PC-3 (cell line): Measurements from ENCODE around the gene VWA3B.

Experiments
- EZH2 ChIP-seq: fragments of 300-600 bp; sonication (generic); IDR thresholded peaks from one replicate; pipeline ENCODE4 v1.6.1; 2017; ENCODE audit warnings: antibody characterized with exemption, mild to moderate bottlenecking, low read length; ENCODE audit not compliant: unreplicated experiment
- TF ChIP-seq, protein P1 (sequence below): fragments of 300-600 bp; sonication (generic); conservative IDR thresholded peaks from 2 replicates; pipeline ENCODE4 v1.5.1; 2017; ENCODE audit warnings: antibody characterized with exemption, low read depth, mild to moderate bottlenecking, low read length

DNA sequence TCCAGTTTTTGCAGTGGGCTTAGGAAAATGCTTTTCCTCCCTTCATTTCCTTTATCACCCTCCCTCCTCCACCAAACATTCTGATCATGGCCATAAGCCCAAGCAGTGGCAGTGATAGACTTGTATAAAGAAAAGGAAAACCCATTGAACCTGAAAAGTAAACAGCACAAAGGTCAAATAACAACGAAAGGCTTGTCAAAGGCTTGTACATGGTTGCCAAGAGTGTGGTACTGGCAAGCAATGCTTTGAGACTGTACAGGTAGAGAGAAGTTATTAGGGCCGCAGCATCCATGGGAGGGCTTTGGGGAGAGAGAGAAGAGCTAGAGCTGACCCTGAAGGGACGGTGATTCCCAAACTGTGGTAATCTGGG is 2.1 kb upstream of the VWA3B start:
- TF ChIP-seq, protein P1, sequence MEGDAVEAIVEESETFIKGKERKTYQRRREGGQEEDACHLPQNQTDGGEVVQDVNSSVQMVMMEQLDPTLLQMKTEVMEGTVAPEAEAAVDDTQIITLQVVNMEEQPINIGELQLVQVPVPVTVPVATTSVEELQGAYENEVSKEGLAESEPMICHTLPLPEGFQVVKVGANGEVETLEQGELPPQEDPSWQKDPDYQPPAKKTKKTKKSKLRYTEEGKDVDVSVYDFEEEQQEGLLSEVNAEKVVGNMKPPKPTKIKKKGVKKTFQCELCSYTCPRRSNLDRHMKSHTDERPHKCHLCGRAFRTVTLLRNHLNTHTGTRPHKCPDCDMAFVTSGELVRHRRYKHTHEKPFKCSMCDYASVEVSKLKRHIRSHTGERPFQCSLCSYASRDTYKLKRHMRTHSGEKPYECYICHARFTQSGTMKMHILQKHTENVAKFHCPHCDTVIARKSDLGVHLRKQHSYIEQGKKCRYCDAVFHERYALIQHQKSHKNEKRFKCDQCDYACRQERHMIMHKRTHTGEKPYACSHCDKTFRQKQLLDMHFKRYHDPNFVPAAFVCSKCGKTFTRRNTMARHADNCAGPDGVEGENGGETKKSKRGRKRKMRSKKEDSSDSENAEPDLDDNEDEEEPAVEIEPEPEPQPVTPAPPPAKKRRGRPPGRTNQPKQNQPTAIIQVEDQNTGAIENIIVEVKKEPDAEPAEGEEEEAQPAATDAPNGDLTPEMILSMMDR, result no peak
- TF ChIP-seq EZH2, result no peak
